HG03432 (cell line): Measurements from ENCODE around the gene ANAPC2.

Source experiments
- ATAC-seq: cut with Tn5 transposase; IDR thresholded peaks from one replicate; pipeline ENCODE4 v1.9.1; 2021; ENCODE audit warnings: mild to moderate bottlenecking, moderate library complexity; ENCODE audit not compliant: unreplicated experiment

Gene ANAPC2

GRCh38 chr9:137215196-137215986, 27.0 kb upstream of the ANAPC2 start:
- ATAC-seq: no peak

GRCh38 chr9:137214620-137215019, 26.3 kb upstream of the ANAPC2 start:
- no peak for ATAC-seq

DNA sequence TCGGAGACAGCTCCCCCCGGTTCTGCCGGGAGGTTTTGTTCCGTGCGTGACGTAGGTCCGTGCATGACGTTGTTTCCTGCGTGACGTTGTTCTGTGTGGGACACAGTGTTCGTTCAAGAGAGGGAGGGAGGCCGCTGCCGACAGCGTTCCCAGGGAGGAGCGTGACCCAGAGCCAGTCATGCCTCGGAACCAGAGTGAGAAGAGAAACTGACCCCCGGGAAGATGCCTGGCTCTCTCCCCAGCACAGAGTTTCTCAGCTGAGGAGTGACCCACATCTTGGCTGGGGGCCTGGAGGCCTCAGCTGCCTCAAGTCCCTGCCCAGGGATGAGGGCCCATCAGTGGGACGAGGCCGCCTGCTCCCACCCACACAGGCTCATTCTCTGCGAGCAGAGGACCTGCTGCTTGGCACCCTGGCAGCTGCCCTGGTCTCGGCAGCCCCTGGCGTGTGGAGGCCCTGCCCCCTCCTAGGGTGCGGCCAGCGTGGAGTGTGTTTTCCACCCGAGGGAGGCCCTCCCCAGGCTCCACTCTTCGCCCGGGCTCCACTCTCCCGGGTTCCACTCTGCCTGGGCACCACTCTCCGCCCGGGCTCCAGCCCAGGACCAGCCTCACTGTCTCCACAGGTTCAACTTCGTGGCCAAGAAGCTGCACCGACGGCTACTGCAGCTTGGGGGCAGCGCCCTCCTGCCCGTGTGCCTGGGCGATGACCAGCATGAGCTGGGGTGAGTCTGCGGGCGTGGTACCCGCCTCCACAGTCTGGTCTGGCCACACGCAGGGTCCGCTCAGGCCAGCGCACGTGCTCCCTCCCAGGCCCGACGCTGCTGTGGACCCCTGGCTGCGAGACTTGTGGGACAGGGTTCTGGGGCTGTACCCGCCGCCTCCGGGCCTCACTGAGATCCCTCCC, 25.1 kb upstream of the ANAPC2 start:
- no peak for ATAC-seq

- ATAC-seq: no peak
Observed at GRCh38 chr9:137212520-137212919, 24.2 kb upstream of the ANAPC2 start.

DNA sequence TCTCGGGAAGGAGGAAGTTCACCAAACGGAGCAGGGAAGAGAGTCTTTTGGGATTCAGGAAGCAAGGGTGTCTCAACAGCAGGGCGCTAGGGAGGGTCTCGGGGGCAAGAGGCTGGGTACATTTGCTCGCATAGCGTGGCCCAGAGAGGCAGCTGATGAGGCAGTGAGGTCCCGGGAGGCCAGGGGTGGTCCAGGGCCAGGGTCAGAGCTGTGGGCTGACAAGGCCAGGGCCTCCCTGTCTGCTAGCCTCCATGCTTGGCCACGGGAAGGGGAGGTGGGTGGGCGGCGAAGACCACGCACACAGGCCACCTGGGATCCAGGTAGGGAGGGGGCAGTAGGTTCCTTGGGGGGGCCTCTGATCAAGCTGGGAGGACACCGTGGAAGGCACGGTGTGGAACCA, 23.2 kb upstream of the ANAPC2 start:
- no peak for ATAC-seq

GRCh38 chr9:137206602-137207001, 18.2 kb upstream of the ANAPC2 start:
- no peak for ATAC-seq

- ATAC-seq: peak; percentile 51
Observed at GRCh38 chr9:137205126-137206069, 17.0 kb upstream of the ANAPC2 start, which contains the start of the genes NDOR1 and TMEM203. Gene NDOR1 (plus strand): TSS chr9:137205700. CDS start chr9:137205778, 78 bp downstream. Gene TMEM203 (minus strand): TSS chr9:137205648. CDS start chr9:137205414, 234 bp downstream.

- ATAC-seq: no peak
Observed at GRCh38 chr9:137204731-137205125, 16.4 kb upstream of the ANAPC2 start.

- ATAC-seq: no peak
Observed at GRCh38 chr9:137202966-137203365, 14.6 kb upstream of the ANAPC2 start.

GRCh38 chr9:137201205-137201868, 13.0 kb upstream of the ANAPC2 start:
- ATAC-seq: no peak

- ATAC-seq: peak; percentile 80
Observed at GRCh38 chr9:137200311-137201204, 12.2 kb upstream of the ANAPC2 start, which contains the start of gene TPRN. Gene TPRN (minus strand): TSS chr9:137200741. CDS start chr9:137200711, 30 bp downstream.

- no peak for ATAC-seq
Observed at GRCh38 chr9:137199411-137200121, 11.2 kb upstream of the ANAPC2 start.

GRCh38 chr9:137198902-137199283, 10.5 kb upstream of the ANAPC2 start:
- ATAC-seq: no peak

DNA sequence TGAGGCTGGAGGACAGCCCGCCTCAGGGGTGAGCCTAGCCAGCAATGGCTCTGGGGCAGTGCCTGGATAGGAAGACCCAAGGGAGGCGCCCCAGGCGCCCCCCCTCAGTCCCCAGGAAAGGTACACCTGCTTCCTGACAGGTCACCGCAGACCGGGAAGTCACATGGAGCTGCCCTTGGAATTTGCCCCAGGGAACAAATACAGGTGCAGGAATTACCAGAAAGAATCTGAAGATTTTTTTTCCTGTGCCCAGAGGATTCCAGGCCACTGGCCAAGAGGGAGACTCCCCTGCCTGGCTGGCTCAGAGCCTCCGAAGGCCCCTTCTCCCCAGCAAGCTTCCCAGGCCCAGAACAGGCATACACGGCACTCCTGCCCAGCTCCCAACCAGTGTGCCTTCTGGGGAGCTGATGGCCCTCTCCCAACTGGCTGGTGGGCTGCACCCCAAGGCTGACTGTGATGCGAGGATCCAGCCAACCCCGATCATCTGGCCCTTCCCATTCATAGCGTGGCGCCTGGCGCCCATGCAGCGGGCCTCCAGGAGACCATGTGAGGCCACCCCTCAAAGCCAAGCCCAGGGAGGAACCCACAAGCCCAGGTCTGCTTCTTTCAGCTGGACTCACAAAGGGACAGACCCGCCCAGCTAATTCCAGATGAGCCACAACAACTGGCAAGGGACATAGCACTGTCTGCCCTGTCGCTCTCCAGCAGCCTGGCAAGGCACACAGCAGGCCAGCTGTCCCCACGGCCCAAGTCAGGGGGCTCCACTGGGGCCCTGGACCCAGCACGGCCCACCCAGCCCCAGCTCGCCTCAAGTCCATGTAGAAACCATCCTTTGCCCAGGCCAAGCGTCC, 9.9 kb upstream of the ANAPC2 start:
- ATAC-seq: no peak

DNA sequence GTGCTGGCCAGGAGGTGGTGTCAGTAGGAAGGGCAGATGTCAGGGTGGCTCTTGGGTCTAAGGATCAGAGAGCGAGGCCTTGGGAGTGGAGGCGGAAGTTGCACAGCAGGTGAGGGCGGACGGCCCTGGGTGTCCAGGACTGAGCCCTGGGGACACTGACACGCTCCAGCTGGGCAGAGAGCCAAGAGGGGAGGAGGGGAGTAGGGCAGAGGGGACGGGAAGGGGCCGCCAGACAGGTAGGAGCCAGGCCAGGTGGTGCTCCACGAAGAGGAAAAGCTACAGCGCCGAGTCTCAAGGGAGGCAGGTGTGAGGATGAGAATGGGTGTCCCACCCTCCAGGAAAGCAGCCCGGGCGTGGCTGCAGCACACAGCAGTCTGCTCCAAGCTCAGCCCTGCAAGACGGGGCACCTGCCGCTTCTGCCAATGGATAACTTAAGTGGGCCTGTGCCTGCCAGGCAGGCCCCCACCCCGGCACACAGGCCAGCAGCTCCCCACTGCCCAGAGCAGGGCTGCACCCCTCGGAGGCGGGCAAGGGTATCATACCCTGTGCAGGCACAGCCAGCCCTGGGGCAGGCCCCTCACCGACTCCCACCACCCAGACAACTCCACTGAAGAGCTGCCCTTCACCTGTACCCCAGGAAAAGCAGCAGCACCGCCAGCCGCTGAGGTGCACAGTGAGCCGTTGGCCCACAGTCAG, 7.3 kb upstream of the ANAPC2 start:
- no peak for ATAC-seq

DNA sequence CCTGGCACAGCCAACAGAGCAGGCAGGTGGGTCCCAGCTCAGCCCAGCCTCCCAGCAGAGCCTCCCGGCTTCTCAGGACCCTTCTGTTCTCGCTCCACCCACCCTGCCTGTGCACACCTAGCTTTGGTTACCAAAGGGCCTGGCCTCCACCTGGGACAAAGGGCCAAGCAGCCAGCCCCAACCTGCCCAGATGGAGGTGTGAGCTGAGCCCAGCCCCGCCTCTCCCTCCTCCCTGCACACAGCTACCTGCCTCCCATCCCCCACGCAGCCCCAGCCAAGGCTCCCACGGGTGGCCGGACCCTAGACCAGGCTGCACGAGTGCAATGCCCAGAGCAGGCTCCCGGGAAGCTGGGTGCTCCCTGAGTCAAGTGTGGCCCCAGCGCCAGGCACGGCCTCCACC, 6.5 kb upstream of the ANAPC2 start:
- no peak for ATAC-seq

DNA sequence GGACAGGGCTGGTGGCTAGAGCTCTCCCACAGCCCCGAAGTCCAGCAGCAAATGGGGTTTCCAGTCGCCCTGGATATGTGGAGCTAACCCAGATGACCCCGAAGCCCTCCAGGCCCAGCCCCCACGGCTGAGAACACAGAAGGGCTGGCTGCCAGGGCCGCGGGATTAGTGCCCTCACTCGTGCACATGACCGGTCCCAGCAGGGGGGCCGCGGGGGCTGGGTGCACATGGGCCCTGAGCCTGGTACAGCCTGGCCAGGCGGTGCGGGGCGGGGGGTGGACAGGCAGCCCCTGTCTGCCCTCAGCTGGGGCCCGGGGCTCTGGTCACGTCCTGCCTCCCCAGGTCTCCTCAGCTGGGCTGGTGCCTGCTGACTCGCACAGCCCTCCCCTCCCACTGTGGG, 6.0 kb upstream of the ANAPC2 start:
- ATAC-seq: no peak
